ENCODE data around the gene CPTP.

CPTP gene

DNA sequence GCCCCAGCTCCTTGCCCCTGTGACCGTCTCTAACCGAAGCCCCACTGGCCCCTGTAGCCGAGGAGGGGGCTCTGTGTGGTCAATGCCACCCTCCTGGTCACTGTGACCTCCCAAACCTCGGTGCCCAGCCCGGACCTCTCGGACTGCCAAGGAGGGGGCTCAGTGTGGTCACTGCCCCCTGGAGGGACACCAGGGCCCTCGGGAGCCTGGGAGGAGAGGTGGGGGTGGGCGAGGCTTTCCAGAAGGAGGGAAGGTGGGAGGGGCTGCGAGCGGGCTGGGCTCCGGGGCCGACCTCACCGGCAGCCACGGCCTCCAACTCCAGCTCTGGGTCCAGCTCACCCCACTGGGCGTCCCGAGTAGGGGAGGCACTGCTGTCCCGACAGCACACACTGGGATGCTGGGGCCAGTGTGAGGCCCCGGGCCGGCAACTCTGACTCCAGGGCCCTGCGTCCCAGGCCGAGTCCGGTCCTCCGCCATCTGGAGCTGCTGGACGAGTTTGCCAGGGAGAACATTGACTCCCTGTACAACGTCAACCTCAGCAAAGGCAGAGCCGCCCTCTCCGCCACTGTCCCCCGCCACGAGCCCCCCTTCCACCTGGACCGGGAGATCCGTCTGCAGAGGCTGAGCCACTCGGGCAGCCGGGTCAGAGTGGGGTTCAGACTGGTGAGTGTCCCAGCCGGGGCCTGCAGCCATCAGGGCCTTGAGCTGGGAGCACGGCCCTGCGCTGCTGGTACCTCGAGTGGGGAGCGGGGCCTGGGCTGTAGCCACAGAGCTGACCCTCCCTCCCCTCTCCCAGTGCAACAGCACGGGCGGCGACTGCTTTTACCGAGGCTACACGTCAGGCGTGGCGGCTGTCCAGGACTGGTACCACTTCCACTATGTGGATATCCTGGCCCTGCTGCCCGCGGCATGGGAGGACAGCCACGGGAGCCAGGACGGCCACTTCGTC lies 38.0 kb upstream of the CPTP start:
- H3K27me3 ChIP-seq (ENCODE audit: insufficient read depth, low read depth) = peaks cover 49% of the 10 kb centered on the region
- H3K27ac ChIP-seq = no peak overlapping the region
- H3K79me2 ChIP-seq (ENCODE audit: insufficient read depth, low read depth) = no peaks in the 10 kb centered on the region
- H2AFZ ChIP-seq (ENCODE audit: low read depth) = no peak overlapping the region
- no peaks in the 10 kb centered on the region for H3K36me3 ChIP-seq (ENCODE audit: insufficient read depth)
- no peak overlapping the region for H3K9ac ChIP-seq
- peaks cover 19% of the 10 kb centered on the region for H3K4me1 ChIP-seq (ENCODE audit: low read depth, poor library complexity, severe bottlenecking)
- no peak overlapping the region for H3K4me3 ChIP-seq (IDR thresholded peaks at IDR 0.05; ENCODE audit: insufficient read depth, low read depth, low read length)
- no peak overlapping the region for H3K4me2 ChIP-seq
- TF ChIP-seq, protein P1, sequence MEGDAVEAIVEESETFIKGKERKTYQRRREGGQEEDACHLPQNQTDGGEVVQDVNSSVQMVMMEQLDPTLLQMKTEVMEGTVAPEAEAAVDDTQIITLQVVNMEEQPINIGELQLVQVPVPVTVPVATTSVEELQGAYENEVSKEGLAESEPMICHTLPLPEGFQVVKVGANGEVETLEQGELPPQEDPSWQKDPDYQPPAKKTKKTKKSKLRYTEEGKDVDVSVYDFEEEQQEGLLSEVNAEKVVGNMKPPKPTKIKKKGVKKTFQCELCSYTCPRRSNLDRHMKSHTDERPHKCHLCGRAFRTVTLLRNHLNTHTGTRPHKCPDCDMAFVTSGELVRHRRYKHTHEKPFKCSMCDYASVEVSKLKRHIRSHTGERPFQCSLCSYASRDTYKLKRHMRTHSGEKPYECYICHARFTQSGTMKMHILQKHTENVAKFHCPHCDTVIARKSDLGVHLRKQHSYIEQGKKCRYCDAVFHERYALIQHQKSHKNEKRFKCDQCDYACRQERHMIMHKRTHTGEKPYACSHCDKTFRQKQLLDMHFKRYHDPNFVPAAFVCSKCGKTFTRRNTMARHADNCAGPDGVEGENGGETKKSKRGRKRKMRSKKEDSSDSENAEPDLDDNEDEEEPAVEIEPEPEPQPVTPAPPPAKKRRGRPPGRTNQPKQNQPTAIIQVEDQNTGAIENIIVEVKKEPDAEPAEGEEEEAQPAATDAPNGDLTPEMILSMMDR (conservative IDR thresholded peaks at IDR 0.05; ENCODE audit: low read depth, low read length) = no peak
- H4K20me1 ChIP-seq (ENCODE audit: insufficient read depth) = no peaks in the 10 kb centered on the region

DNA sequence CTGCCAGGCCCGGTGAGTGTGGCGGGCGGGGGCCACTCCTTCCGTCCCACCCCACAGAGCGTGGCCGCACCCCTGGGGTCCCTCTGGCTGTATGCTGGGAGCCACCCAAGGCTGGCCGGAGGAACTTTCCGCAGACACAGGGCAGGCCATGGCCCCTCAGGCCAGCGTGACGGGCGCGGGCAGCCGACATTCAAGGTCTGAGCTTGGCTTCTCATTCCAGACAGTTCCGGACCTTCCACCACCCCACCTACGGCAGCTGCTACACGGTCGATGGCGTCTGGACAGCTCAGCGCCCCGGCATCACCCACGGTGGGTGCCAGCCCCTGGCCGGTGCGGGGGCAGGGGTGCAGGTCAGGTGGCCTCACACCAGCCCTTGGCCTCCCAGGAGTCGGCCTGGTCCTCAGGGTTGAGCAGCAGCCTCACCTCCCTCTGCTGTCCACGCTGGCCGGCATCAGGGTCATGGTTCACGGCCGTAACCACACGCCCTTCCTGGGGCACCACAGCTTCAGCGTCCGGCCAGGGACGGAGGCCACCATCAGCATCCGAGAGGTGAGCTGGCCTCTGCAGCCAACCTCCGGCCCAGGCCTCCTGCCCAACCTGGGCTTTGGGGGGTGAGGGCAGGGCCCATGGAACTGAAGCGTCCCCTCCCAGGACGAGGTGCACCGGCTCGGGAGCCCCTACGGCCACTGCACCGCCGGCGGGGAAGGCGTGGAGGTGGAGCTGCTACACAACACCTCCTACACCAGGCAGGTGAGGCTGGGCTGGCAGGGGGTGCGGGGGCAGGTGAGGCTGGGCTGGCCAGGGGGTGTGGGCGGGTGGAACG lies 37.1 kb upstream of the CPTP start:
- no peak overlapping the region for H3K9ac ChIP-seq
- H3K27ac ChIP-seq = no peak overlapping the region
- H3K4me3 ChIP-seq (IDR thresholded peaks at IDR 0.05; ENCODE audit: insufficient read depth, low read depth, low read length) = no peak overlapping the region
- no peaks in the 10 kb centered on the region for H4K20me1 ChIP-seq (ENCODE audit: insufficient read depth)
- H3K4me2 ChIP-seq = no peak overlapping the region
- H3K36me3 ChIP-seq (ENCODE audit: insufficient read depth) = no peaks in the 10 kb centered on the region
- H3K27me3 ChIP-seq (ENCODE audit: insufficient read depth, low read depth) = peaks cover 44% of the 10 kb centered on the region
- H2AFZ ChIP-seq (ENCODE audit: low read depth) = no peak overlapping the region
- no peaks in the 10 kb centered on the region for H3K79me2 ChIP-seq (ENCODE audit: insufficient read depth, low read depth)
- TF ChIP-seq, protein P1 (conservative IDR thresholded peaks at IDR 0.05; ENCODE audit: low read depth, low read length) = no peak
- H3K4me1 ChIP-seq (ENCODE audit: low read depth, poor library complexity, severe bottlenecking) = peaks cover 25% of the 10 kb centered on the region

DNA sequence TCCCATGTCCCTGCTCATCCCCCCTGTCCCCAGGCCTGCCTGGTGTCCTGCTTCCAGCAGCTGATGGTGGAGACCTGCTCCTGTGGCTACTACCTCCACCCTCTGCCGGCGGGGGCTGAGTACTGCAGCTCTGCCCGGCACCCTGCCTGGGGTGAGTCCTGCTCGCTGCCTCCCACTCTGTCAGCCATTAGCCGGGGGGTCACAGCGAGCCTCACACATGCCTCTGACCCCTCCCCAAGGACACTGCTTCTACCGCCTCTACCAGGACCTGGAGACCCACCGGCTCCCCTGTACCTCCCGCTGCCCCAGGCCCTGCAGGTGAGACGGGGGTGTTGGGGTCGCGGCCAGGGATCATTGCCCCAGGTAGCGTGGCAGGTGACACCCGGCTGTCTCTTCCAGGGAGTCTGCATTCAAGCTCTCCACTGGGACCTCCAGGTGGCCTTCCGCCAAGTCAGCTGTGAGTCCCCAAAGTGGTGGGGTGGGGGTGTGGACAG lies 34.3 kb upstream of the CPTP start:
- TF ChIP-seq, protein P1 (conservative IDR thresholded peaks at IDR 0.05; ENCODE audit: low read depth, low read length) = peak; percentile 75
- no peak overlapping the region for H3K4me3 ChIP-seq (IDR thresholded peaks at IDR 0.05; ENCODE audit: insufficient read depth, low read depth, low read length)
- H3K4me2 ChIP-seq = no peak overlapping the region
- H3K27ac ChIP-seq = no peak overlapping the region
- H3K36me3 ChIP-seq (ENCODE audit: insufficient read depth) = no peaks in the 10 kb centered on the region
- no peaks in the 10 kb centered on the region for H4K20me1 ChIP-seq (ENCODE audit: insufficient read depth)
- no peaks in the 10 kb centered on the region for H3K79me2 ChIP-seq (ENCODE audit: insufficient read depth, low read depth)
- H3K27me3 ChIP-seq (ENCODE audit: insufficient read depth, low read depth) = peaks cover 38% of the 10 kb centered on the region
- H3K4me1 ChIP-seq (ENCODE audit: low read depth, poor library complexity, severe bottlenecking) = peaks cover 22% of the 10 kb centered on the region
- no peak overlapping the region for H2AFZ ChIP-seq (ENCODE audit: low read depth)
- no peak overlapping the region for H3K9ac ChIP-seq

DNA sequence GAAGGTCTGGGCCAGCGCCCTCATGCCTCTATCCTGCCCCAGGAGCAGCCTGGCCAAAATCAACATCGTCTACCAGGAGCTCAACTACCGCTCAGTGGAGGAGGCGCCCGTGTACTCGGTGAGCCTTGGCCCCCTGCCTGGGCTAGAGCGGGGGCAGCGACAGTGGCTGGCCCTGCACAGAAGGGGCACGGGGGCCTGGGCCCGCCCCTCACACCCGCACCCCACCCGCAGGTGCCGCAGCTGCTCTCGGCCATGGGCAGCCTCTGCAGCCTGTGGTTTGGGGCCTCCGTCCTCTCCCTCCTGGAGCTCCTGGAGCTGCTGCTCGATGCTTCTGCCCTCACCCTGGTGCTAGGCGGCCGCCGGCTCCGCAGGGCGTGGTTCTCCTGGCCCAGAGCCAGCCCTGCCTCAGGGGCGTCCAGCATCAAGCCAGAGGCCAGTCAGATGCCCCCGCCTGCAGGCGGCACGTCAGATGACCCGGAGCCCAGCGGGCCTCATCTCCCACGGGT lies 33.5 kb upstream of the CPTP start:
- H3K4me3 ChIP-seq (IDR thresholded peaks at IDR 0.05; ENCODE audit: insufficient read depth, low read depth, low read length) = no peak overlapping the region
- TF ChIP-seq, protein P1 (conservative IDR thresholded peaks at IDR 0.05; ENCODE audit: low read depth, low read length) = no peak
- H3K4me1 ChIP-seq (ENCODE audit: low read depth, poor library complexity, severe bottlenecking) = peaks cover 22% of the 10 kb centered on the region
- H4K20me1 ChIP-seq (ENCODE audit: insufficient read depth) = no peaks in the 10 kb centered on the region
- H3K27ac ChIP-seq = no peak overlapping the region
- H3K36me3 ChIP-seq (ENCODE audit: insufficient read depth) = no peaks in the 10 kb centered on the region
- H2AFZ ChIP-seq (ENCODE audit: low read depth) = no peak overlapping the region
- H3K79me2 ChIP-seq (ENCODE audit: insufficient read depth, low read depth) = no peaks in the 10 kb centered on the region
- no peak overlapping the region for H3K9ac ChIP-seq
- peaks cover 31% of the 10 kb centered on the region for H3K27me3 ChIP-seq (ENCODE audit: insufficient read depth, low read depth)
- peak overlapping the region; percentile 21; the same call in 1 of the 2 replicates for H3K4me2 ChIP-seq

All from KMS-11 (cell line).